ENCODE data around the gene PTPRG. TPM values are rescaled to one million over a fixed set of nuclear protein-coding genes. Genes with fewer than 3 reads are reported as not detected.

Gene PTPRG
- total RNA-seq, 2 experiments from 2014 or later, result 0.03 to 0.05 TPM

DNA sequence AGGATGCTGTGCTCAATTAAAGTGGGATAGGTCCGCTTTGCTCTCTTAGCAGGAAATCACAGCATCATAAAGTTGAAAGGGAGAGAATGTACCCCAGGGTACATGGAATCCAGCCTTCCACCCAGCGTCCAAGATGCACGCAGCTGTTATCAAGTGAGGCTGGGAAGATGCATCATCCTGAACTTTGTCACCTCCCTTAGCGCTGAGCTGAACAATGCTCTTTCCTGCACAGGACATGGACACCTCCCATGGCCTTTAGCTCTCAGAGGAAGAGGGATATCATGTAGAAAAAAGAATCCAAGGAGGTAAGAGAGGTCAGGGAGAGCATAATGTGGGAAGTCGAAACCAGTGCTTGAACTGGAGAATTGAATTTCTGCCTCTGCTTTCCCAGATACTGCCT, 619.1 kb downstream of the PTPRG start:
- intact Hi-C loops (cut with DNase I, micrococcal nuclease), result loop anchor here in 1 of 2 experiments (10.0 kb wide), 1 partner anchor 796 kb away; no protein-coding TSS in a partner anchor
- ATAC-seq (ENCODE audit: poor library complexity), result no peak
- Histone ChIP-seq H3K9me3 (ENCODE audit: control insufficient read depth in 1 of 2, insufficient read depth in 1 of 2, low read length in 2 of 2) (no peaks in the 10 kb centered on the region), H3K4me3 (ENCODE audit: low read length) (no peak overlapping the region), H3K4me1 (ENCODE audit: insufficient read depth, low read length) (no peaks in the 10 kb centered on the region), H3K36me3 (ENCODE audit: insufficient read depth, low read length) (no peaks in the 10 kb centered on the region), H3K27ac (ENCODE audit: low read depth in 1 of 2, low read length in 2 of 2) (no peak overlapping the region), H3K27me3 (ENCODE audit: control insufficient read depth in 1 of 2, insufficient read depth in 2 of 2, low read length in 2 of 2) (no peaks in the 10 kb centered on the region)
- no peak overlapping the region for H3K27ac Mint-ChIP-seq
- ChIA-PET POLR2A (no interaction called here), CTCF (no interaction called here)
- no peak overlapping the region for H3K4me3 Mint-ChIP-seq
- peaks cover 12% of the 10 kb centered on the region for H3K27me3 Mint-ChIP-seq
- no peaks in the 10 kb centered on the region for H3K9me3 Mint-ChIP-seq
- TF ChIP-seq, protein P1, sequence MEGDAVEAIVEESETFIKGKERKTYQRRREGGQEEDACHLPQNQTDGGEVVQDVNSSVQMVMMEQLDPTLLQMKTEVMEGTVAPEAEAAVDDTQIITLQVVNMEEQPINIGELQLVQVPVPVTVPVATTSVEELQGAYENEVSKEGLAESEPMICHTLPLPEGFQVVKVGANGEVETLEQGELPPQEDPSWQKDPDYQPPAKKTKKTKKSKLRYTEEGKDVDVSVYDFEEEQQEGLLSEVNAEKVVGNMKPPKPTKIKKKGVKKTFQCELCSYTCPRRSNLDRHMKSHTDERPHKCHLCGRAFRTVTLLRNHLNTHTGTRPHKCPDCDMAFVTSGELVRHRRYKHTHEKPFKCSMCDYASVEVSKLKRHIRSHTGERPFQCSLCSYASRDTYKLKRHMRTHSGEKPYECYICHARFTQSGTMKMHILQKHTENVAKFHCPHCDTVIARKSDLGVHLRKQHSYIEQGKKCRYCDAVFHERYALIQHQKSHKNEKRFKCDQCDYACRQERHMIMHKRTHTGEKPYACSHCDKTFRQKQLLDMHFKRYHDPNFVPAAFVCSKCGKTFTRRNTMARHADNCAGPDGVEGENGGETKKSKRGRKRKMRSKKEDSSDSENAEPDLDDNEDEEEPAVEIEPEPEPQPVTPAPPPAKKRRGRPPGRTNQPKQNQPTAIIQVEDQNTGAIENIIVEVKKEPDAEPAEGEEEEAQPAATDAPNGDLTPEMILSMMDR (IDR thresholded peaks at IDR 0.05), result no peak
- H3K36me3 Mint-ChIP-seq (ENCODE audit: low read depth), result no peaks in the 10 kb centered on the region
- no peak for DNase-seq
- H3K4me1 Mint-ChIP-seq (ENCODE audit: low read depth), result no peaks in the 10 kb centered on the region

DNA sequence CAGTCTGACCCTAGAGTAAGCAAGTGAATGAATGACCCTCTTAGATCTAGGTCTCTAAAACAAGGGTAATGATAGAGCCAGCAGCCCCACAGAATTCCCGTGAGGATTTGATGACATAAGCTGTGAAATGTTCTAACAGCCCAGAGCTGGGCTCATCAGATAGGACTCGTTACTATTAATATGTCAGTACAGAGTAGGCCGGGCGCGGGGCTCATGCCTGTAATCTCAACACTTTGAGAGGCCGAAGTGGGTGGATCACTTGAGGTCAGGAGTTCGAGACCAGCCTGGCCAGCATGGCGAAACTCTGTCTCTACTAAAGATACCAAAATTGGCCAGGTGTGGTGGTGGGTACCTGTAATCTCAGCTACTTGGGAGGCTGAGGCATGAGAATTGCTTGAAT, 621.7 kb downstream of the PTPRG start:
- H3K4me3 Mint-ChIP-seq, result no peak overlapping the region
- no peaks in the 10 kb centered on the region for H3K4me1 Mint-ChIP-seq (ENCODE audit: low read depth)
- no peaks in the 10 kb centered on the region for H3K9me3 Mint-ChIP-seq
- H3K27ac Mint-ChIP-seq, result no peak overlapping the region
- POLR2A ChIA-PET, result no interaction called here
- no peaks in the 10 kb centered on the region for H3K36me3 ChIP-seq (ENCODE audit: insufficient read depth, low read length)
- DNase-seq, result no peak
- intact Hi-C loops (cut with DNase I, micrococcal nuclease), result loop anchor here in 1 of 2 experiments (10.0 kb wide), 1 partner anchor 798 kb away; no protein-coding TSS in a partner anchor
- no peak for ATAC-seq (ENCODE audit: poor library complexity)
- no peaks in the 10 kb centered on the region for H3K27me3 Mint-ChIP-seq
- TF ChIP-seq, protein P1 (IDR thresholded peaks at IDR 0.05), result no peak
- H3K9me3 ChIP-seq (ENCODE audit: control insufficient read depth in 1 of 2, insufficient read depth in 1 of 2, low read length in 2 of 2), result no peaks in the 10 kb centered on the region
- no peak overlapping the region for H3K27ac ChIP-seq (ENCODE audit: low read depth in 1 of 2, low read length in 2 of 2)
- CTCF ChIA-PET, result no interaction called here
- no peak overlapping the region for H3K4me3 ChIP-seq (ENCODE audit: low read length)
- H3K27me3 ChIP-seq (ENCODE audit: control insufficient read depth in 1 of 2, insufficient read depth in 2 of 2, low read length in 2 of 2), result no peaks in the 10 kb centered on the region
- H3K36me3 Mint-ChIP-seq (ENCODE audit: low read depth), result no peaks in the 10 kb centered on the region
- no peaks in the 10 kb centered on the region for H3K4me1 ChIP-seq (ENCODE audit: insufficient read depth, low read length)

DNA sequence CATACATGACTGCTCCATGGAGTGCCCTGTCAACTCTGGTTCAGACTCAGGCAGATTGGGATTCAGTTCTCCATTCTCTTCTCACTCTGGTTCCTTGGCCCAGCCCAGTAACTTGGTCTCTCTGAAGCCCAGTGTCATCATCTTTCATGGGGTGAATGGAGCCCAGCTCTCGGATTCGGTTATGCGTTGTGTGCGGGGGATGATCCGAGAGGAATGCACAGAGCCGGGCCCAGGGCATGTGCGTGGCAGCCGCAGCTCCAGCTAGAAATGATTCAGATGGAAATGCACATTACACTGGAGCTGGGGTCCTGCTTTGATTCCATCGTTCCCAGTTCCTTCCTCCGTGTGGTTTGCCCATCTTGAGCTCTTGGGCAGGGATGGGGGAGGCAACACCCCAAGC, 622.6 kb downstream of the PTPRG start:
- no peaks in the 10 kb centered on the region for H3K27me3 Mint-ChIP-seq
- DNase-seq, result no peak
- H3K27me3 ChIP-seq (ENCODE audit: control insufficient read depth in 1 of 2, insufficient read depth in 2 of 2, low read length in 2 of 2), result no peaks in the 10 kb centered on the region
- H3K36me3 ChIP-seq (ENCODE audit: insufficient read depth, low read length), result no peaks in the 10 kb centered on the region
- H3K4me1 ChIP-seq (ENCODE audit: insufficient read depth, low read length), result no peaks in the 10 kb centered on the region
- intact Hi-C loops (cut with DNase I, micrococcal nuclease), result loop anchor here in 1 of 2 experiments (10.0 kb wide), 1 partner anchor 799 kb away; no protein-coding TSS in a partner anchor
- CTCF ChIA-PET, result no interaction called here
- no peak for ATAC-seq (ENCODE audit: poor library complexity)
- no peak overlapping the region for H3K27ac ChIP-seq (ENCODE audit: low read depth in 1 of 2, low read length in 2 of 2)
- no peak overlapping the region for H3K27ac Mint-ChIP-seq
- no peak overlapping the region for H3K4me3 ChIP-seq (ENCODE audit: low read length)
- no peaks in the 10 kb centered on the region for H3K36me3 Mint-ChIP-seq (ENCODE audit: low read depth)
- H3K9me3 Mint-ChIP-seq, result no peaks in the 10 kb centered on the region
- TF ChIP-seq, protein P1 (IDR thresholded peaks at IDR 0.05), result no peak
- H3K9me3 ChIP-seq (ENCODE audit: control insufficient read depth in 1 of 2, insufficient read depth in 1 of 2, low read length in 2 of 2), result no peaks in the 10 kb centered on the region
- no peak overlapping the region for H3K4me3 Mint-ChIP-seq
- POLR2A ChIA-PET, result no interaction called here
- H3K4me1 Mint-ChIP-seq (ENCODE audit: low read depth), result peaks cover 5% of the 10 kb centered on the region

All from CD4-positive, alpha-beta T cell (primary cell).